K562 (cell line): ENCODE results near the gene CYP2E1. TPM values are rescaled to one million over a fixed set of nuclear protein-coding genes. Genes with fewer than 3 reads are reported as not detected.

ENCODE experiments used
- ATAC-seq: fragments of 200-7000 bp; cut with Tn5 transposase; 3 replicates; pipeline ENCODE4 v1.9.1; 2020; ENCODE audit warnings: moderate library complexity
- BruUV-seq: library from RNA; stranded (reverse); fragments of 400-500 nt; replicated peaks from 2 replicates; lab custom pipeline; 2021; lab: Mats Ljungman, UMichigan
- CTCF ChIA-PET: fragments of 300-600 bp; formaldehyde crosslinking; extraction: SDS; loops from one replicate; lab custom pipeline; 2021; ENCODE audit warnings: low intra/inter-chr PET ratio; lab: Yijun Ruan, JAX
- POLR2A ChIA-PET: fragments of 300-600, 350-650 bp; sonication (Branson Sonifier 250); formaldehyde crosslinking; extraction: SDS; loops from one replicate; lab custom pipeline; 2021; ENCODE audit warnings: antibody characterized with exemption, inconsistent platforms; lab: Yijun Ruan, JAX
- DNase-seq, 4 experiments: peaks; one replicate each; pipeline versions ENCODE4 v3.0.0 to v3.0.0-alpha.2; 2011 to 2018; ENCODE audit warnings: low spot score in 3 of 4, mixed read lengths in 3 of 4; ENCODE audit errors: extremely low read depth in 1 of 4
- FAIRE-seq: peaks from 2 replicates; lab custom pipeline; 2011; peaks lifted over from hg19 to GRCh38; lab: Jason Lieb, UNC
- H2AFZ ChIP-seq: 2 replicates; pipeline ENCODE4 v1.6.0; 2011; ENCODE audit warnings: low read depth, low read length, control low read depth, inconsistent platforms
- H3K27ac ChIP-seq: fragments of 200-600 bp; 3 replicates; pipeline ENCODE4 v1.8.0; 2011; ENCODE audit warnings: low read depth, mild to moderate bottlenecking, control low read depth, inconsistent platforms, low read length, moderate library complexity, mixed read lengths; ENCODE audit errors: extremely low read depth
- H3K27me3 ChIP-seq, 2 experiments: fragments of 300-600 bp in 1 of 2; 2 replicates in 1 of 2; 3 replicates in 1 of 2; pipeline versions ENCODE4 v1.6.0 to v1.8.0; 2011; ENCODE audit warnings: inconsistent platforms in 2 of 2, low read length in 2 of 2, mild to moderate bottlenecking in 1 of 2, mixed read lengths in 1 of 2, moderate library complexity in 1 of 2; ENCODE audit not compliant: control insufficient read depth in 2 of 2, insufficient read depth in 2 of 2
- H3K36me3 ChIP-seq: fragments of 300-600 bp; 3 replicates; pipeline ENCODE4 v1.8.0; 2011; ENCODE audit warnings: mild to moderate bottlenecking, low read length, inconsistent platforms; ENCODE audit not compliant: control insufficient read depth, insufficient read depth
- H3K4me1 ChIP-seq, 2 experiments: fragments of 200-600 bp in 1 of 2; replicated peaks in 1 of 2; 2 replicates in 1 of 2; 3 replicates in 1 of 2; pipeline versions ENCODE4 v1.5.1 to v1.8.0; 2011; ENCODE audit warnings: inconsistent platforms in 2 of 2, low read length in 2 of 2, mild to moderate bottlenecking in 1 of 2, mixed read lengths in 1 of 2, moderate library complexity in 1 of 2; ENCODE audit not compliant: control insufficient read depth in 2 of 2, insufficient read depth in 2 of 2
- H3K4me2 ChIP-seq: 2 replicates; pipeline ENCODE4 v1.6.1; 2011; ENCODE audit warnings: low read length, control low read depth, inconsistent platforms, mixed read lengths; ENCODE audit not compliant: insufficient read depth
- H3K4me3 ChIP-seq: fragments of 200-600 bp; sonication (generic), shearing (Covaris generic); 2 replicates; pipeline ENCODE4 v1.5.1; 2016; ENCODE audit warnings: control low read depth, inconsistent platforms
- H3K79me2 ChIP-seq: fragments of 200-600 bp; 3 replicates; pipeline ENCODE4 v1.8.0; 2011; ENCODE audit warnings: low read length, inconsistent platforms; ENCODE audit not compliant: control insufficient read depth, insufficient read depth
- H3K9ac ChIP-seq, 2 experiments: 2 replicates each; pipeline versions ENCODE4 v1.6.0 to v1.6.1; 2011; ENCODE audit warnings: low read depth in 2 of 2, low read length in 2 of 2, control low read depth in 1 of 2, inconsistent platforms in 1 of 2, mild to moderate bottlenecking in 1 of 2, mixed read lengths in 1 of 2; ENCODE audit not compliant: insufficient read depth in 1 of 2
- H3K9me1 ChIP-seq: one replicate; pipeline ENCODE4 v1.6.0; 2011; ENCODE audit warnings: inconsistent platforms, mild to moderate bottlenecking, low read length, moderate library complexity; ENCODE audit not compliant: control insufficient read depth, insufficient read depth
- H3K9me3 ChIP-seq: replicated peaks from 2 replicates; pipeline ENCODE4 v1.5.1; 2011; ENCODE audit warnings: low read depth, low read length, inconsistent platforms; ENCODE audit not compliant: control insufficient read depth, insufficient read depth
- H4K20me1 ChIP-seq: replicated peaks from 2 replicates; pipeline ENCODE4 v1.6.1; 2011; ENCODE audit warnings: low read length, inconsistent platforms, mixed read lengths; ENCODE audit not compliant: control insufficient read depth, insufficient read depth
- ATF1 ChIP-seq, 2 experiments: fragments of 450-650 bp in 1 of 2; IDR thresholded peaks; 2 replicates each; pipeline ENCODE4 v1.6.1; 2016; ENCODE audit warnings: missing compliant biosample characterization in 1 of 2, missing genetic modification characterization in 1 of 2
- CBX3 ChIP-seq, 2 experiments: IDR thresholded peaks; 1 replicate in 1 of 2; 2 replicates in 1 of 2; pipeline ENCODE4 v1.6.1; 2012; ENCODE audit warnings: inconsistent platforms in 2 of 2, low read length in 2 of 2, borderline replicate concordance in 1 of 2, control low read depth in 1 of 2
- ETV1 ChIP-seq: fragments of 450-650 bp; conservative IDR thresholded peaks from 2 replicates; pipeline ENCODE4 v1.6.1; 2016; ENCODE audit warnings: missing genetic modification characterization, control low read depth, low read depth, missing compliant biosample characterization
- FOS ChIP-seq: IDR thresholded peaks from 3 replicates; pipeline ENCODE4 v1.6.1; 2011; ENCODE audit not compliant: insufficient read length; ENCODE audit errors: extremely low read depth
- GABPB1 ChIP-seq: sonication (generic); formaldehyde crosslinking; IDR thresholded peaks from 2 replicates; pipeline ENCODE4 v1.8.0; 2022; ENCODE audit warnings: mild to moderate bottlenecking, missing genetic modification reagents
- MTF1 ChIP-seq: fragments of 250-450 bp; sonication (Bioruptor Pico); IDR thresholded peaks from 2 replicates; pipeline ENCODE4 v1.9.0; 2021; ENCODE audit warnings: moderate library complexity, mild to moderate bottlenecking, inconsistent platforms, borderline replicate concordance
- TAL1 ChIP-seq: fragments of 450-650 bp; IDR thresholded peaks from 2 replicates; pipeline ENCODE4 v1.6.1; 2016; ENCODE audit warnings: mild to moderate bottlenecking
- TBP ChIP-seq: optimal IDR thresholded peaks from 2 replicates; pipeline ENCODE3; 2011; ENCODE audit warnings: low read depth, low read length, improper control_type of control experiment
- TCF15 ChIP-seq: fragments of 250-450 bp; sonication (Bioruptor Pico); IDR thresholded peaks from 2 replicates; pipeline ENCODE4 v1.8.0; 2022; ENCODE audit warnings: moderate library complexity, mild to moderate bottlenecking, inconsistent platforms
- TCF3 ChIP-seq: sonication (generic); formaldehyde crosslinking; IDR thresholded peaks from 2 replicates; pipeline ENCODE4 v1.4.0; 2020; ENCODE audit warnings: mild to moderate bottlenecking, missing genetic modification reagents
- ZBTB17 ChIP-seq: fragments of 450-650 bp; formaldehyde crosslinking; IDR thresholded peaks from 2 replicates; pipeline ENCODE4 v1.4.0; 2020; ENCODE audit warnings: mild to moderate bottlenecking
- ZNF197 ChIP-seq: fragments of 200-800 bp; sonication (Bioruptor generic); IDR thresholded peaks from 2 replicates; pipeline ENCODE4 v1.6.1; 2016; ENCODE audit warnings: low read depth, missing genetic modification characterization, missing compliant biosample characterization
- ZNF324 ChIP-seq: fragments of 250-450 bp; sonication (Bioruptor Pico); IDR thresholded peaks from 2 replicates; pipeline ENCODE4 v1.4.0; 2020; ENCODE audit warnings: mild to moderate bottlenecking
- ZNF668 ChIP-seq: fragments of 250-450 bp; sonication (Bioruptor Pico); IDR thresholded peaks from 2 replicates; pipeline ENCODE4 v1.8.0; 2022; ENCODE audit warnings: mild to moderate bottlenecking, inconsistent platforms
- ZNF766 ChIP-seq: fragments of 200-800 bp; sonication (Bioruptor generic); conservative IDR thresholded peaks from 2 replicates; pipeline ENCODE4 v1.6.1; 2016; ENCODE audit warnings: missing genetic modification characterization, missing compliant biosample characterization
- ZSCAN29 ChIP-seq: fragments of 450-650 bp; IDR thresholded peaks from 2 replicates; pipeline ENCODE4 v1.6.1; 2017
- WGBS: fragments of 100-300 bp; shearing (Covaris generic); methylation state at CpG from one replicate; pipeline ENCODE4 v1.1.6; 2016; ENCODE audit warnings: low coverage, mixed read lengths; ENCODE audit not compliant: insufficient coverage; ENCODE audit errors: missing lambda C conversion rate; 5-methylcytosine and 5-hydroxymethylcytosine counted together
- in situ Hi-C: fragments of 300-500 bp; cut with MboI; formaldehyde crosslinking; loops from 4 replicates; pipeline ENCODE4 v1.15.0; 2018; ENCODE audit warnings: inconsistent platforms, mixed read lengths
- intact Hi-C: fragments of 100-400 bp; cut with micrococcal nuclease; formaldehyde crosslinking; loops from 2 replicates; pipeline ENCODE4 v1.14.2; 2022
- polyA plus RNA-seq, 8 experiments: library from polyadenylated mRNA; depleted of rRNA in 4 of 8; stranded (reverse) in 5 of 8; unstranded in 3 of 8; fragments of >200 nt; fragmentation: Nextera tagmentation in 2 of 8; fragmentation: Illumina TruSeq in 1 of 8; extraction: Ambion mirVana in 2 of 8; extraction: Trizol in 1 of 8; gene quantifications; 2 replicates each; pipeline versions ENCODE4 v1.2.1 to v1.2.3, GENCODE V29; 2011 to 2014; ENCODE audit warnings: inconsistent platforms in 1 of 8, missing spikeins in 1 of 8
- total RNA-seq, 7 experiments: library from RNA; depleted of rRNA in 6 of 7; stranded (reverse); fragments of >200 nt in 6 of 7; fragmentation: Illumina TruSeq in 2 of 7; extraction: Trizol in 2 of 7; gene quantifications; 2 replicates each; pipeline versions ENCODE4 v1.2.1 to v1.2.3, GENCODE V29; 2011 to 2021; ENCODE audit warnings: low replicate concordance in 1 of 7
- TF ChIP-seq, protein P1 (sequence below), 2 experiments: fragments of 150-350 bp in 1 of 2; IDR thresholded peaks; 2 replicates each; pipeline ENCODE4 v1.6.1; 2012 to 2016; ENCODE audit warnings: low read depth in 2 of 2, low read length in 2 of 2, mild to moderate bottlenecking in 1 of 2, moderate library complexity in 1 of 2

Gene CYP2E1
- total and polyA plus RNA-seq, 9 of the 15 experiments (the other 6 are each of a cell fraction or from before 2014, with no cell fraction given): 0.07 to 1.6 (median 0.19) TPM; not detected in 2

- ATAC-seq: no peak
- H3K9me1 ChIP-seq: no peaks in the 10 kb centered on the region
- no peaks in the 10 kb centered on the region for H3K4me1 ChIP-seq
- no peak overlapping the region for H3K4me2 ChIP-seq
- no peak overlapping the region for H3K27ac ChIP-seq
- H3K4me3 ChIP-seq: no peak overlapping the region
- intact Hi-C loops: no loop called here
- H4K20me1 ChIP-seq: no peaks in the 10 kb centered on the region
- TF ChIP-seq ZSCAN29 (no peak), FOS (no peak), GABPB1 (CRISPR knock-in tag) (no peak), TCF3 (CRISPR knock-in tag) (no peak), ZNF197 (no peak), ETV1 (tag) (no peak), ZNF324 (no peak), CBX3 (IDR thresholded peaks at IDR 0.05; ENCODE audit: borderline replicate concordance in 1 of 2, low read length in 2 of 2) (no peak), TBP (no peak), ATF1 (CRISPR knock-in tag; IDR thresholded peaks at IDR 0.05) (no peak), ATF1 (tag; IDR thresholded peaks at IDR 0.05) (no peak), ZBTB17 (CRISPR knock-in tag) (no peak), MTF1 (no peak), ZNF766 (CRISPR knock-in tag) (no peak), TAL1 (no peak), ZNF668 (CRISPR knock-in tag) (no peak), TCF15 (CRISPR knock-in tag) (no peak)
- TF ChIP-seq, protein P1, sequence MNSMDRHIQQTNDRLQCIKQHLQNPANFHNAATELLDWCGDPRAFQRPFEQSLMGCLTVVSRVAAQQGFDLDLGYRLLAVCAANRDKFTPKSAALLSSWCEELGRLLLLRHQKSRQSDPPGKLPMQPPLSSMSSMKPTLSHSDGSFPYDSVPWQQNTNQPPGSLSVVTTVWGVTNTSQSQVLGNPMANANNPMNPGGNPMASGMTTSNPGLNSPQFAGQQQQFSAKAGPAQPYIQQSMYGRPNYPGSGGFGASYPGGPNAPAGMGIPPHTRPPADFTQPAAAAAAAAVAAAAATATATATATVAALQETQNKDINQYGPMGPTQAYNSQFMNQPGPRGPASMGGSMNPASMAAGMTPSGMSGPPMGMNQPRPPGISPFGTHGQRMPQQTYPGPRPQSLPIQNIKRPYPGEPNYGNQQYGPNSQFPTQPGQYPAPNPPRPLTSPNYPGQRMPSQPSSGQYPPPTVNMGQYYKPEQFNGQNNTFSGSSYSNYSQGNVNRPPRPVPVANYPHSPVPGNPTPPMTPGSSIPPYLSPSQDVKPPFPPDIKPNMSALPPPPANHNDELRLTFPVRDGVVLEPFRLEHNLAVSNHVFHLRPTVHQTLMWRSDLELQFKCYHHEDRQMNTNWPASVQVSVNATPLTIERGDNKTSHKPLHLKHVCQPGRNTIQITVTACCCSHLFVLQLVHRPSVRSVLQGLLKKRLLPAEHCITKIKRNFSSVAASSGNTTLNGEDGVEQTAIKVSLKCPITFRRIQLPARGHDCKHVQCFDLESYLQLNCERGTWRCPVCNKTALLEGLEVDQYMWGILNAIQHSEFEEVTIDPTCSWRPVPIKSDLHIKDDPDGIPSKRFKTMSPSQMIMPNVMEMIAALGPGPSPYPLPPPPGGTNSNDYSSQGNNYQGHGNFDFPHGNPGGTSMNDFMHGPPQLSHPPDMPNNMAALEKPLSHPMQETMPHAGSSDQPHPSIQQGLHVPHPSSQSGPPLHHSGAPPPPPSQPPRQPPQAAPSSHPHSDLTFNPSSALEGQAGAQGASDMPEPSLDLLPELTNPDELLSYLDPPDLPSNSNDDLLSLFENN (IDR thresholded peaks at IDR 0.05; ENCODE audit: low read depth in 2 of 2, low read length in 2 of 2): no peak
- no peaks in the 10 kb centered on the region; the same call in 1 of the 2 replicates for H3K9me3 ChIP-seq
- no peaks in the 10 kb centered on the region for H3K36me3 ChIP-seq
- no peak overlapping the region for H3K9ac ChIP-seq
- in situ Hi-C loops: no loop called here
- no peak for FAIRE-seq
- POLR2A ChIA-PET: interaction anchor here (0.6 kb wide), 1 partner anchor 22 kb away, joined by 3 read pairs; no protein-coding TSS in a partner anchor
- H3K79me2 ChIP-seq: no peaks in the 10 kb centered on the region
- H3K27me3 ChIP-seq: peaks cover 0 to 9% of the 10 kb centered on the region in 2 experiments; a peak in 1 of 5 replicates
- 1% methylated on average over 4 of the region's 4 CpGs for WGBS
- CTCF ChIA-PET: no interaction called here
- no TSS peak for BruUV-seq
- no peak overlapping the region for H2AFZ ChIP-seq
- no peak for DNase-seq
Observed at GRCh38 chr10:133554600-133554999, 27.4 kb downstream of the CYP2E1 start.
